ENCODE data around the gene RABGAP1L.

The RABGAP1L gene

DNA sequence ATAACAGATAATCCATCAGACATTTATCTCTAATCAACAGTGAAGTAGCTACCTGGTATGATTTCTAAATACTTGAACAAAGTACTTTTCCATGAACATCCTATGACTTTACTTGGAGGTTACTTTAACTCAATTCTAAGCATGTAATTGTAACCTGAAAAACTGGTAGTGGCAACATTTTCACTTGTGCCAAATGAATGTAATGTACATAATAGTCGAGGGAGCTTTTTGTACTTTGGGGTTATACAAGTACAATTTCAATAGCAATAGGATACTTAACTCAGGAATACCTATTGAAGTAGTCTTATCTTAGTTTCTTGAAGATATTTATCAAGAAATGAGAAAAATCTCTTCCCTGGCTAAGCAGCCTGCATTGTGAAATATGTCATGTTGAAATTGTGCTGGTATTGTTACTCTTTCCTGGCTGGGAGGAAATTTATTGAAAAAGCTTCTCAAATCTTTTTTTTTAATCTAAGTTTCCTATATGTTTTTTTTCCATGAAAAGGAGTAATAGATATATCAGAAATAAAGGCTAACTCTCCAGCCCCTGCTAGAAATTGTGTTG, 806.8 kb downstream of the RABGAP1L start:
- DNase-seq (no peak), ATAC-seq (replicated peaks) (no peak)
- Mint-ChIP-seq H3K4me3 (peak overlapping the region; percentile 10 to 35), H3K4me1 (peaks cover 34 to 52% of the 10 kb centered on the region in 2 donors), H3K27ac (no peak overlapping the region), H3K36me3 (peaks cover 2 to 10% of the 10 kb centered on the region in 2 donors), H3K9me3 (no peaks in the 10 kb centered on the region), H3K27me3 (no peaks in the 10 kb centered on the region)

DNA sequence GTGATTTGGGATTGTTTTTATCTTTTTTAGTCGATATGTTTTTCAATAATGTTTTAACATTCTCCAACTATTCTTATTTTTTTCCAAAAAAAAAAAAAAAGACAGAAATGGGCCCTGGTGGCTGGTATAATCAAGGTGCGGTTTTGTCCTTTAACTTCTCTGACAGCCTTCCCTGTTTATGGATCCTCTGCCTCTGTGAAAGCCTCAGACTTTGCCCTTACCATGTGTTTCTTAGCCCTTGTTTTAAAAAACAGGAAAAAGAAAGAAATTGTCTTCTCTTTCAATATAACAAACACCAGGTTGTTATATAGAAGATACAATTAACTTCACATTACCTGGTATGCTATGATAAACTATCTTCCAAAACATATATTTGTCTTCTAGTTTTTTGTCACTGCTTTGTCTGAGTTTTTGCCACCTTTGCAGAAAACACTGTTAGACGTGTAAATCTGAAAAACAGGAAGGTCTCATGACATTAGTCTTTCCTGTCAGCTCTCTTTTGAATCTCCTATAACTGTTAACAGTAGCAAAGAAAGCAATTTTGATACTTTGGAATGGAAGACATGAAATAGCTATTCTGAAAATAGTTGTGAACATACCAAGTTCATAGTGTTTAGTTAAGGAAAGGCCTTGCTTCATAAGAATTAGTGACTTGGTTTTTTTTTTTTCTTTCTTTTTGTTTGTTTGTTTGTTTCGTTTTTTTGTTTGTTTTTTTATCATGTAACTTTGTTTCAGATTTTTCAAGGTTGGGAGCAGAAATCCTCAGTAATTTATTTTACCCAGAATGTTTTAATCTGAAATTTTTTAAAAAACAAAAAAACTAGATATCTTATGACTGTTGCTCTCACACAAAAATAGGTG, 808.8 kb downstream of the RABGAP1L start:
- DNase-seq (no peak), ATAC-seq (replicated peaks) (no peak)
- peaks cover 5 to 14% of the 10 kb centered on the region in 2 donors for H3K36me3 Mint-ChIP-seq
- H3K4me3 Mint-ChIP-seq = peak overlapping the region; percentile 52 to 56
- H3K27ac Mint-ChIP-seq = peak overlapping the region; percentile 70
- H3K4me1 Mint-ChIP-seq = peaks cover 42 to 63% of the 10 kb centered on the region in 2 donors
- no peaks in the 10 kb centered on the region for H3K9me3 Mint-ChIP-seq
- H3K27me3 Mint-ChIP-seq = no peaks in the 10 kb centered on the region

DNA sequence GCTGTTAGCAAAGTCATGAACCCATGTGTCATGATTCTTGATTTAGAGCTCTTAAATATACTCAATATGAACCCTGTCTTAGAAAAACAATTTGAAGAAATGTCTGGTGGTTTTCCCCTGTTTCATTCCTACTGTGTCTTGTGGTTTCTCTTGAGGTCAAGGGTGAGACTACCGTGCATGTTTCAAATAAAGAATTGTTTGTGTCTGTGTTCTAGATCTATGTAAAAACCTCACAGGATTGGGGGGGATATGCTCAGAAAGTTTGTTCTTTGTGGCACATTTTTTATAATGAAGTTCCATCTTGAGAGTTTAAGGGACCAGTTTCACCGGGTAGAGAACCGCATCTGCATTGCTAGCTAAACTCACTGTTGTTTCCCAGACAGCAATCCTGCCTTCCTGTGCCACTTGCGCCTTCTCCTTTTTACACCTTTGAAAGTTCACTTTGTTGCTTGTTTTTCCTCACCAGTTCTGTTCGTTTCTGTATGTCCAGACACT, 809.5 kb downstream of the RABGAP1L start:
- Mint-ChIP-seq H3K27ac (peak overlapping the region; percentile 70), H3K4me1 (peaks cover 40 to 56% of the 10 kb centered on the region in 2 donors), H3K36me3 (peaks cover 7 to 17% of the 10 kb centered on the region in 2 donors), H3K9me3 (no peaks in the 10 kb centered on the region), H3K27me3 (no peaks in the 10 kb centered on the region), H3K4me3 (peak overlapping the region; percentile 52 to 56)
- ATAC-seq (replicated peaks) (peak; percentile 84 to 88), DNase-seq (no peak)

DNA sequence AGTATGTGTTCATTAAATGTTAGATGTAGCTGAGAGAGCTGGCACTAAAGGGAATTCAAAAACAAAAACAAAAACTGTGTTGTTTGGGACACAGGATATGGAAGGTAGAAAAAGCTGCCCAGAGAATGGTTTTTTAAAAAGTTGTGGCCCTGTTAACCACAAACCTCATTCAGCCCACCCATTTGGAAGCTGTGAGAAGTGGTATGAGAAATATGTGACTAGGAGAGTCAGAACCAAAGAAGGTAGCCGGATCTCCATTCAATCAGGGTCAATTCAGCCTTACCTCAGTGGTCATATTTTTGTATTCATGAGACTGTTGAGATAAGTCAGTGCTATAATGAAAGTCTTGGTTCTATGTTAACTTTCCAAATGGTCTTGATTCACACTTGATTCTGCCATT, 810.7 kb downstream of the RABGAP1L start:
- H3K27ac Mint-ChIP-seq = no peak overlapping the region
- H3K4me3 Mint-ChIP-seq = no peak overlapping the region
- H3K4me1 Mint-ChIP-seq = peaks cover 30 to 44% of the 10 kb centered on the region in 2 donors
- no peaks in the 10 kb centered on the region for H3K27me3 Mint-ChIP-seq
- peak in 1 of 2 donors; percentile 22 for ATAC-seq (replicated peaks)
- H3K36me3 Mint-ChIP-seq = peaks cover 14 to 23% of the 10 kb centered on the region in 2 donors
- DNase-seq = no peak
- no peaks in the 10 kb centered on the region for H3K9me3 Mint-ChIP-seq

DNA sequence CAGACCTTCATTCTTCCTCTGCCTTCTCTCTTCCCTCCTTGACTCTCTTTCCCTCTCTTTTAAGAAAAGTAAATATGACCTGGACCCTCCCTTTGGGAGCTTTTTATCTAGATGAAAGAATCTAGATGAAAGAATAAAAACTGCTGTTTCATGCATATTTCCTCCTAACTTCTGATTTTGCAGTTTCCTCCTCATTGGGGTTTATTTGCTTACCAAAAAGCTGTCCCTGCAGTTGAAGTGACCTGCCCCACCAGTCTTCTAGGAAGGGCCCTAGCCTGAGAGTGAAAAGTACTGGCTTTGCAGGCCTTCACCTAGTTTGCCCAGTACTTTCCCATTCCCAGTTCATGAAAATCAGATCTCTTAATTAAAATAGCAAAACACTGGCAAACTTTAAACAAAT, 812.1 kb downstream of the RABGAP1L start:
- H3K36me3 Mint-ChIP-seq = peaks cover 23 to 34% of the 10 kb centered on the region in 2 donors
- no peak overlapping the region for H3K27ac Mint-ChIP-seq
- no peak for ATAC-seq (replicated peaks)
- no peaks in the 10 kb centered on the region for H3K27me3 Mint-ChIP-seq
- H3K4me3 Mint-ChIP-seq = no peak overlapping the region
- no peaks in the 10 kb centered on the region for H3K9me3 Mint-ChIP-seq
- H3K4me1 Mint-ChIP-seq = peaks cover 25 to 30% of the 10 kb centered on the region in 2 donors
- DNase-seq = no peak

DNA sequence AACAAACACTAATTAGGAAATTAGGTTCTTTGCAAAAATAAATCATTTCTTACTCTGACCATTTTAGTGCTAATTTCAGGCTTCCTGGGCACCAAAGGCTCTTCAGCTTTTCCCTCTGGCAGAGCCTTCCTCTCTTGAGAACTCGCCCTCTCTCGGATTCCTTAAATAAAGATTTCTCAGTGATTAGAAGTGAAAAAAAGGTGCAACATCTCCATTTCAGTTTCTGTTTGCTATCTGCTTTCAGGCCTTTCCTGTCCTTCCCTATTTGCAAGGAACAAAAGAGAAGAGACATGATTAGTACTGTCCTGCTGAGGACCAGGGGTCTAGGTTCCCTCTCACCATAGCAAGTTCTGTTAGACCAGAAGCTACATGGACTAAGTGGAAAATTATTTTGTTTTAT, 812.6 kb downstream of the RABGAP1L start:
- Mint-ChIP-seq H3K27me3 (no peaks in the 10 kb centered on the region), H3K27ac (peak overlapping the region; percentile 47), H3K9me3 (no peaks in the 10 kb centered on the region), H3K36me3 (peaks cover 23 to 34% of the 10 kb centered on the region in 2 donors), H3K4me3 (no peak overlapping the region), H3K4me1 (peaks cover 24 to 32% of the 10 kb centered on the region in 2 donors)
- DNase-seq (no peak), ATAC-seq (replicated peaks) (no peak)

DNA sequence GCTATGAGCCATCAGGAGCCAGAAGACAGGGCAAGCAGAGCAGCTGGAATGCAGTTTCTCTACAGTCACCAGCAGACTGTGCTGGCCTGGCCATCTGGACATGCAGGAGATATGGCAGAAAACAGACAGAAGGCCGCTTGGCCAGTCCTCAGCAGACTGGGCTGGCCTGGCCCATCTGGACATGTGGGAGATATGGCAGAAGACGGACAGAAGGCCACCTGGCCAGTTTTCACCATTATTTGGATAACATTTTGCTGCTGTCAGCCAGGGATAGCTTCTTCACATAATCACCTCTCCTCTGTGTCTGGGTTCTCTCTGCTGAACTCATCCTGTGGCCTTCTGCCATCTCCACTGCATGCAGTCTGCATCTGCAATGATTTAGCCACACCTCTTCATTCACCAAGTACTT, 815.4 kb downstream of the RABGAP1L start:
- Mint-ChIP-seq H3K4me3 (no peak overlapping the region), H3K27me3 (no peaks in the 10 kb centered on the region), H3K27ac (no peak overlapping the region), H3K36me3 (peaks cover 24 to 39% of the 10 kb centered on the region in 2 donors), H3K4me1 (peaks cover 10 to 15% of the 10 kb centered on the region in 2 donors), H3K9me3 (no peaks in the 10 kb centered on the region)
- ATAC-seq (replicated peaks) (no peak), DNase-seq (no peak)

DNA sequence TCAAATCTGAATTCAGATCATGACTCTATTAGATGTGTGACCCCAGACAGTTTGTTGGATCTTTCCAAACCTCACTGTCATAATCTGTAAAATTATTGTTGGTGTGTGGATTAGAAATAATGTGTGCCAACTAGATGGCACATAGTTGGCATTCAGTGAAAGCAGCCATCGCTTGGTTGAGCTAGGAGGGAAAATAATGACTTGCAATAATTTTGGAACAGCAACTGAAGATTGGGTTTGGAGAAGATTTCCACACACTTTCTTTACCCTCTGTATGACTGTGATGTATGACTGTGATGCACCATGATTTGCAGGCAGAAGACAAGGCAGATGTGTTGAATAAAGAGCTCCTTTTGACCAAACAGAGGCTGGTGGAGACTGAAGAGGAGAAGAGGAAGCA, 816.4 kb downstream of the RABGAP1L start:
- Mint-ChIP-seq H3K36me3 (peaks cover 29 to 40% of the 10 kb centered on the region in 2 donors), H3K9me3 (no peaks in the 10 kb centered on the region), H3K4me1 (peaks cover 10 to 22% of the 10 kb centered on the region in 2 donors), H3K4me3 (no peak overlapping the region), H3K27me3 (no peaks in the 10 kb centered on the region), H3K27ac (no peak overlapping the region)
- ATAC-seq (replicated peaks) (no peak), DNase-seq (no peak)

DNA sequence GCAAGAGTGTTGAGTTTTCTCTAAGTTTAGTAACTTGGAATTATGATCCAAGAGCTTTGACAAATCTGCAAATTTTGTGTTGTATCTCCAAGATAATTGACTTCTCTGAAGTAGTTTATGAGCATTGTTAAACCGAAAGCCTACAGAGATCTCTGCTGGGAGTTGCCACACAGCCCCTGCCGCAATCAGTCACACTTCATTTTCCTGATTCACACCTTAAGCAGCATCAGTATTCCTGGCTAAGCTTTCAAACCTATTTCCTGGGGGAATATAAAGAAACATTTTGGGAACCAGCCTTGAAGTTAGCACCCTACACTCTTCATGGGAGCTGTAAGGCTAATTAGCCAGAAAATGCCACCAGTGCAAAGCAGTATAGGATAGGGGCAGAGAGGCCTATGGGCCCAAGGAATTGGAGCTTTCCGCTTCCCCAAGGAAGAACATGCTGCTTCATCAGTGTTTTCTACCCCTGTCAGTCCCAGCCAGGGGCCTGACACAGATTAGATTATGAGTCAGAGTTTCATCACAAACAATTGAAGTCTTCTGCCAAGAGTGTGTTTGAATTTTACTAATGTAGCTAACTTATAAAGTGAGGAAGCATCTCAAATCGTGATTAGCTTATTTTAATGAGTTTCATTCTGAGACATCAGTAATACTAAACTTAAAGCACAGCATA, 817.3 kb downstream of the RABGAP1L start:
- no peaks in the 10 kb centered on the region for H3K27me3 Mint-ChIP-seq
- H3K4me3 Mint-ChIP-seq = no peak overlapping the region
- H3K27ac Mint-ChIP-seq = peak overlapping the region; percentile 31
- peaks cover 7 to 19% of the 10 kb centered on the region in 2 donors for H3K4me1 Mint-ChIP-seq
- ATAC-seq (replicated peaks) = no peak
- no peak for DNase-seq
- no peaks in the 10 kb centered on the region for H3K9me3 Mint-ChIP-seq
- peaks cover 29 to 41% of the 10 kb centered on the region in 2 donors for H3K36me3 Mint-ChIP-seq

DNA sequence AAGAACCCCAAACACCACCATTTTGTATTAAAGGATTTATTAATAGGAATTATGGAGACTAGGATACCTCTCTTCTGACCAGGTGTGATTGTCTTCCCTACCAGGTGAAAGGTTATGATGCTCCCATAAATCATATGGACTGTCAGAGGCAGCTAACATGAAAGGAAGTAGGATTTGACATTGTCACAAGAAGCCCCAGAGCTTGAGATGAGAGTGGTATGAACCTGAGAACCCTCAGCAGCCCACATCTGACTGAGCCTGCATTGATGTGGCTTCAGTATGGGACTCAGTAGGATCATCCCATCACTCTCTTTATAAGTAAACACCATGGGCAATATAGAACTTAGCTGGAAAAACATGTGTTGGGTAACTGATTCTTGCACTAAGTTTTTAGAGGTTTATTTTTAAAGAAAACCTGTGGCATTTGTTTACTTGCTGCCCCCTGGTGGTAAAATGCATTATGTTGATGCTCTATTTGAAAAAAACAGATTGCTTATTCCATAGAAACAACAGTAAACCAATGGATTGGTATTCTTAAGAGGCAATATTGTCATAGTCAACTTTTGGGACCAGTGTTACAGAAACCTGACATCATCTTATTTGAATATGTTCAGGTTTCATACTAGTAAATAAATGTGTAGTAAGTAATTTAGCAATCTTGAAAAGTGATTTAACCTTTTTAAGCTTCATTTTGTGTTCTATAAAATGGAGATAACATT, 823.8 kb downstream of the RABGAP1L start:
- Mint-ChIP-seq H3K4me1 (peaks cover 2 to 7% of the 10 kb centered on the region in 2 donors), H3K9me3 (no peaks in the 10 kb centered on the region), H3K27me3 (no peaks in the 10 kb centered on the region), H3K36me3 (peaks cover 31 to 40% of the 10 kb centered on the region in 2 donors), H3K4me3 (no peak overlapping the region), H3K27ac (no peak overlapping the region)
- no peak for DNase-seq
- no peak for ATAC-seq (replicated peaks)

DNA sequence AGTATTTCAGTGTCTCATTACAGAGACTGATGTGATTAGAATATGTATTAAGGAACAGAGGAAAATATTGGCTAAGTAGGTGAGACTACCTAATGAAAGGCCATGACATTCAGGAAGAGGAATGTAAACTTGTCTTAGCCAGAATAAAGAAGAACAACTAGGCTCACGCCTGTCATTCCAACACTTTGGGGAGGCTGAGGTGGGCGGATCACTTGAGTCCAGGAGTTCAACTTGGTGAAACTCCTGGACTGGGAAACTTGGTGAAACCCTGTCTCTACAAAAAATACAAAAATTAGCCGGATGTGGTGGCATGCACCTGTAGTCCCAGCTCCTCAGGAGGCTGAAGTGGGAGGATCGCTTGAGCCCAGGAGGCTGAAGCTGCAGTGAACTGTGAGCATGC, 825.6 kb downstream of the RABGAP1L start:
- ATAC-seq (replicated peaks) (no peak), DNase-seq (no peak)
- peaks cover 39 to 47% of the 10 kb centered on the region in 2 donors for H3K36me3 Mint-ChIP-seq
- no peak overlapping the region for H3K4me3 Mint-ChIP-seq
- no peaks in the 10 kb centered on the region for H3K9me3 Mint-ChIP-seq
- no peaks in the 10 kb centered on the region for H3K27me3 Mint-ChIP-seq
- no peak overlapping the region for H3K27ac Mint-ChIP-seq
- H3K4me1 Mint-ChIP-seq = peaks cover 10 to 22% of the 10 kb centered on the region in 2 donors

DNA sequence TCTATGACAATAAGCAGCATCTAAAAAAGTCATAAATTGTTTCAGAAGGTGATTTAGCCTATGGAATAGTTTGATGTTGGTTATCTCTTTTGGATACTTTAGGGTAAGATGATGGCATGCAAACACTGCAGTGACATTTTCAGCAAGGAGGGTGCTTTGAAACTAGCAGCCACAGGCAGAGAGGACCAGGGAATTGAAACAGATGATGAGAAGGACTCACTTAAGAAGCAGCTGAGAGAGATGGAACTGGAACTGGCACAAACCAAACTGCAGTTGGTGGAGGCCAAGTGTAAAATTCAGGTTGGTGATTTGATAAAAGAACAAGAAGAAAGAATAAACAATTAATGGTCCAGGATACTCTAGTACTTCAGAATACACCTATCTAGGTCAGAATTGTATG, 829.2 kb downstream of the RABGAP1L start:
- H3K4me1 Mint-ChIP-seq = peaks cover 7 to 22% of the 10 kb centered on the region in 2 donors
- peak overlapping the region; percentile 16 for H3K27ac Mint-ChIP-seq
- ATAC-seq (replicated peaks) (no peak), DNase-seq (no peak)
- no peaks in the 10 kb centered on the region for H3K9me3 Mint-ChIP-seq
- H3K36me3 Mint-ChIP-seq = peaks cover 20 to 21% of the 10 kb centered on the region in 2 donors
- H3K27me3 Mint-ChIP-seq = no peaks in the 10 kb centered on the region
- H3K4me3 Mint-ChIP-seq = peak overlapping the region in 1 of 2 donors; percentile 2

DNA sequence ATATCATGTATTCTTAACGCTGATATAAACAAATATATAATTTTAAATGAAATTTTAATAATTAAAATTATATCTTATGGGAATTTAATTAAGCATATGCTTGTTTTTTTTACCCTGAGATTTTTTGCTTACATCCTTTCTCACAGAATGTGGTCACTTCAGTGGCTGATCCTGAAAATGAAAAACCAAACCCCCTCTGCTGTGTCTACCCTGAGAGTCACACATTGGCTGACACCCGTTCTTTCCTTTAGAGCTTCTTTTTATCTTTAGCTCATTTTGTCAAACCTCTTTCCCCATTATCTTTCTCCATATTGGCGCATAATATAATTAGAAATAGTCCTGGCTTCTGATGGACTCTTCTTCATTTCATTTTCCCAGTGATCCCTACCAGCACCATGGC, 829.7 kb downstream of the RABGAP1L start:
- ATAC-seq (replicated peaks) = no peak
- H3K9me3 Mint-ChIP-seq = no peaks in the 10 kb centered on the region
- H3K4me1 Mint-ChIP-seq = peaks cover 7 to 22% of the 10 kb centered on the region in 2 donors
- peaks cover 22 to 23% of the 10 kb centered on the region in 2 donors for H3K36me3 Mint-ChIP-seq
- no peak overlapping the region for H3K4me3 Mint-ChIP-seq
- no peaks in the 10 kb centered on the region for H3K27me3 Mint-ChIP-seq
- no peak overlapping the region for H3K27ac Mint-ChIP-seq
- DNase-seq = no peak

All from stimulated activated naive B cell treated with anti-CD40 and anti-IgM and Interleukin-4, amounts not matched to agents 10 μg/mL and 1 μg/mL and 100 μg/mL, for 72 hours (primary cell).